B cell (primary cell): Measurements from ENCODE around the gene TENM4. TPM values are rescaled to one million over a fixed set of nuclear protein-coding genes. Genes with fewer than 3 reads are reported as not detected.

Source experiments
- ATAC-seq: fragments of 200-7000 bp; cut with Tn5 transposase; one replicate; pipeline ENCODE4 v1.10.0; 2021; ENCODE audit warnings: low read depth, mild to moderate bottlenecking, moderate number of reproducible peaks, moderate library complexity
- CTCF ChIA-PET: fragments of 350-600 bp; sonication (Branson Sonifier 250); formaldehyde crosslinking; loops from one replicate; lab custom pipeline; 2021; ENCODE audit warnings: antibody characterized with exemption, inconsistent platforms; lab: Charles Lee
- POLR2A ChIA-PET: fragments of 350-600 bp; sonication (Branson Sonifier 250); formaldehyde crosslinking; loops from one replicate; lab custom pipeline; 2021; ENCODE audit warnings: antibody characterized with exemption; lab: Charles Lee
- DNase-seq: peaks from one replicate; pipeline ENCODE4 v3.0.0; 2013
- H2AFZ ChIP-seq: 2 replicates; pipeline ENCODE4 v1.6.1; 2012; ENCODE audit warnings: mild to moderate bottlenecking, low read depth, low read length; ENCODE audit not compliant: insufficient read depth, poor library complexity, severe bottlenecking
- H3K27ac ChIP-seq, 2 donors: 1 replicate in 1 of 2; 2 replicates in 1 of 2; pipeline ENCODE4 v1.5.1; 2012 to 2013; ENCODE audit warnings: low read length in 2 of 2, mild to moderate bottlenecking in 2 of 2, moderate library complexity in 1 of 2
- H3K27me3 ChIP-seq, 4 experiments: fragments of 200-600 bp in 1 of 4; sonication (generic) in 1 of 4; replicated peaks in 1 of 4; 1 replicate in 2 of 4; 2 replicates in 2 of 4; pipeline versions ENCODE4 v1.6.1 to v1.7.0; 2013 to 2016; ENCODE audit warnings: low read length in 3 of 4, mild to moderate bottlenecking in 2 of 4, mixed read lengths in 1 of 4, moderate library complexity in 1 of 4; ENCODE audit not compliant: insufficient read depth in 4 of 4, control insufficient read depth in 3 of 4; ENCODE audit errors: control extremely low read depth in 1 of 4
- H3K36me3 ChIP-seq, 2 experiments: replicated peaks in 1 of 2; 1 replicate in 1 of 2; 2 replicates in 1 of 2; pipeline versions ENCODE4 v1.6.1 to v1.7.1; 2013; ENCODE audit warnings: low read length in 1 of 2; ENCODE audit not compliant: insufficient read depth in 2 of 2, control insufficient read depth in 1 of 2; ENCODE audit errors: control extremely low read depth in 1 of 2, extremely low read depth in 1 of 2
- H3K4me1 ChIP-seq, 2 donors: fragments of 200-600 bp in 1 of 2; sonication (generic) in 1 of 2; 1 replicate in 1 of 2; 2 replicates in 1 of 2; pipeline versions ENCODE4 v1.5.1 to v1.6.1; 2013 to 2017; ENCODE audit warnings: low read length in 2 of 2; ENCODE audit not compliant: control insufficient read depth in 2 of 2, insufficient read depth in 2 of 2
- H3K4me2 ChIP-seq: replicated peaks from 2 replicates; pipeline ENCODE3; 2012; ENCODE audit warnings: mild to moderate bottlenecking, low read depth, low read length; ENCODE audit not compliant: poor library complexity, severe bottlenecking
- H3K4me3 ChIP-seq, 5 experiments: fragments of 200-600 bp in 1 of 5; sonication (generic) in 1 of 5; 1 replicate in 3 of 5; 2 replicates in 2 of 5; pipeline versions ENCODE4 v1.5.1 to v1.7.0; 2011 to 2016; ENCODE audit warnings: low read length in 4 of 5, mild to moderate bottlenecking in 4 of 5, low read depth in 2 of 5, control low read depth in 1 of 5, moderate library complexity in 1 of 5; ENCODE audit not compliant: insufficient read depth in 1 of 5; ENCODE audit errors: control extremely low read depth in 1 of 5, extremely low read depth in 1 of 5
- H3K79me2 ChIP-seq: fragments of 200-600 bp; sonication (generic); one replicate; pipeline ENCODE4 v1.6.0; 2016; ENCODE audit warnings: low read length; ENCODE audit not compliant: control insufficient read depth, insufficient read depth
- H3K9ac ChIP-seq: fragments of 200-600 bp; sonication (generic); 2 replicates; pipeline ENCODE4 v1.6.1; 2017; ENCODE audit warnings: mild to moderate bottlenecking, low read length, moderate library complexity
- H3K9me3 ChIP-seq, 3 donors: one replicate each; pipeline versions ENCODE4 v1.6.1 to v1.7.1; 2013; ENCODE audit warnings: low read length in 2 of 3; ENCODE audit not compliant: control insufficient read depth in 2 of 3, insufficient read depth in 1 of 3; ENCODE audit errors: control extremely low read depth in 1 of 3
- H4K20me1 ChIP-seq: 2 replicates; pipeline ENCODE4 v1.6.0; 2012; ENCODE audit warnings: mild to moderate bottlenecking, low read length; ENCODE audit not compliant: insufficient read depth, control insufficient read depth, poor library complexity, severe bottlenecking
- H3K27ac Mint-ChIP-seq: one replicate; pipeline ENCODE4 v1.8.0; 2021; ENCODE audit warnings: mixed read lengths
- H3K27me3 Mint-ChIP-seq: one replicate; pipeline ENCODE4 v1.8.0; 2021; ENCODE audit warnings: mixed read lengths
- H3K4me1 Mint-ChIP-seq: one replicate; pipeline ENCODE4 v1.8.0; 2021; ENCODE audit warnings: mixed read lengths
- H3K4me3 Mint-ChIP-seq: one replicate; pipeline ENCODE4 v1.8.0; 2021; ENCODE audit warnings: mixed read lengths
- H3K9me3 Mint-ChIP-seq: one replicate; pipeline ENCODE4 v1.8.0; 2022; ENCODE audit warnings: mixed read lengths; ENCODE audit not compliant: insufficient read depth
- CTCF ChIP-seq: fragments of 200-600 bp; IDR thresholded peaks from one replicate; pipeline ENCODE4 v1.8.0; 2022; ENCODE audit warnings: antibody characterized with exemption, mild to moderate bottlenecking
- EZH2 ChIP-seq: IDR thresholded peaks from 2 replicates; pipeline ENCODE4 v1.6.1; 2012; ENCODE audit warnings: borderline replicate concordance, low read depth, mild to moderate bottlenecking, moderate library complexity, low read length; ENCODE audit not compliant: insufficient read depth, poor library complexity, severe bottlenecking
- WGBS: methylation state at CpG from one replicate; pipeline ENCODE4 v1.1.5; 2013; ENCODE audit warnings: missing lambda C conversion rate; ENCODE audit not compliant: insufficient coverage; 5-methylcytosine and 5-hydroxymethylcytosine counted together
- intact Hi-C: fragments of 100-400 bp; cut with micrococcal nuclease; formaldehyde crosslinking; loops from one replicate; pipeline ENCODE4 v1.10.0; 2022
- polyA plus RNA-seq: library from polyadenylated mRNA; depleted of rRNA; stranded (reverse); fragments of >200 nt; gene quantifications from 2 replicates; pipeline ENCODE4 v1.2.3, GENCODE V29; 2012
- total RNA-seq, 2 donors: library from RNA; stranded (reverse); fragments of 120-200 nt in 1 of 2; gene quantifications; 1 replicate in 1 of 2; 2 replicates in 1 of 2; pipeline versions ENCODE4 v1.2.3 to v1.2.4, GENCODE V29; 2013 to 2022

TENM4 gene
- total and polyA plus RNA-seq, 2 donors (not counting 1 experiment from before 2014, with no cell fraction given) = 0.09 to 5.7 TPM

GRCh38 chr11:79030448-79030847 is 410.4 kb downstream of the TENM4 start:
- Histone ChIP-seq H3K79me2 (no peaks in the 10 kb centered on the region), H2AFZ (no peak overlapping the region), H3K4me1 (peaks cover 7 to 9% of the 10 kb centered on the region in 2 donors), H3K4me2 (no peak overlapping the region), H3K36me3 (no peaks in the 10 kb centered on the region), H3K9me3 (peaks cover 0 to 3% (median 0%) of the 10 kb centered on the region in 3 donors), H3K9ac (no peak overlapping the region), H3K27me3 (peaks cover 0 to 46% (median 14%) of the 10 kb centered on the region in 4 experiments), H3K4me3 (no peak overlapping the region), H4K20me1 (no peaks in the 10 kb centered on the region), H3K27ac (no peak overlapping the region)
- TF ChIP-seq EZH2 (no peak), CTCF (no peak)
- DNase-seq (no peak), ATAC-seq (no peak)
- POLR2A ChIA-PET = no interaction called here
- WGBS = 8% methylated on average over 9 of the region's 9 CpGs
- H3K4me1 Mint-ChIP-seq = peaks cover 13% of the 10 kb centered on the region
- CTCF ChIA-PET = no interaction called here
- no peaks in the 10 kb centered on the region for H3K9me3 Mint-ChIP-seq
- intact Hi-C loops = no loop called here
- no peak overlapping the region for H3K27ac Mint-ChIP-seq
- H3K4me3 Mint-ChIP-seq = no peak overlapping the region
- H3K27me3 Mint-ChIP-seq = peaks cover 46% of the 10 kb centered on the region

- H3K27me3 ChIP-seq = peaks cover 0 to 61% (median 22%) of the 10 kb centered on the region in 4 experiments
- H3K36me3 ChIP-seq = no peaks in the 10 kb centered on the region
- no CpG with 5 or more reads among the region's 1 CpG for WGBS
- Mint-ChIP-seq H3K4me1 (peaks cover 13% of the 10 kb centered on the region), H3K4me3 (no peak overlapping the region), H3K27ac (no peak overlapping the region), H3K27me3 (peaks cover 56% of the 10 kb centered on the region), H3K9me3 (no peaks in the 10 kb centered on the region)
- no peak overlapping the region for H3K4me3 ChIP-seq
- H2AFZ ChIP-seq = no peak overlapping the region
- H3K79me2 ChIP-seq = no peaks in the 10 kb centered on the region
- H4K20me1 ChIP-seq = no peaks in the 10 kb centered on the region
- H3K9ac ChIP-seq = no peak overlapping the region
- H3K4me1 ChIP-seq = peaks cover 7 to 9% of the 10 kb centered on the region in 2 donors
- ATAC-seq (no peak), DNase-seq (no peak)
- CTCF ChIA-PET = no interaction called here
- POLR2A ChIA-PET = no interaction called here
- peaks cover 0 to 3% (median 0%) of the 10 kb centered on the region in 3 donors for H3K9me3 ChIP-seq
- no peak overlapping the region for H3K27ac ChIP-seq
- TF ChIP-seq CTCF (no peak), EZH2 (no peak)
- intact Hi-C loops = no loop called here
- no peak overlapping the region for H3K4me2 ChIP-seq
These were observed 412.6 kb downstream of the TENM4 start for GRCh38 chr11:79028225-79028624.
